HG02610 (cell line): ENCODE measurements around the gene NR2C2.

Experiments
- ATAC-seq: cut with Tn5 transposase; IDR thresholded peaks from one replicate; pipeline ENCODE4 v1.9.1; 2021; ENCODE audit warnings: mild to moderate bottlenecking, moderate library complexity; ENCODE audit not compliant: unreplicated experiment

Gene NR2C2

DNA sequence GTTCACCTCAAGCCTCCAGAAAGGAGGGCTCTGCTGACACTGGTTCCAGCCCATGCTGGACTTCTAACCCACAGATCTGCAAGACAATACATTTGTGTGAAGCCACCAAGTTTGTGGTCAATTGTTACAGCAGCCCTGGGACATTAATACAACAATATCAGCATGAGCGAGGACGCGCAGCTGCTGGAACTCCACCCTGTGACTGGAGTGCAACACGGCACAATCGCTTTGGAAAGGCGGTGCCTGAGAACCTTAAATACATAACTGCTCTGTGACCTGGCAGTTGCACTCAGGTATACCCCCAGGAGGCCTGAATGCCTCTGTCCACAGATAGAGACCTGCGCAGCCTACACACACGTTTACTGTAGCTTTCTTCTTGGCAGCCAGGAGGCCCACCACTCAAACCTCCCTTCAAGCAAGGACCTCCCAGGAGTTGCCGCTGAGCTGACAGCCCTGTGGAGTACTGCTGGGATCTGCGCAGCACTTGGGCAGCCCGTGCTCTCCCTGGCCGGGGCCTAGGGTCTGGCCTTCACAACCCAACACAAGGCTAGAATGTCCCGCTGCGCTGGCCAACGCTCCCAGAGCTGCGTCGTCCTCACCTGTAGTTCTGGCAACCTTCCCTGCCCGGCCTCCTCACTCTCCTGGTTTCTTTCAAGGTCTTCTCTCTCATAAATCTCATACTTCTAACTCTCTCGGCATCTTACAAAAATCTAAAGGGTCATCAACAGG is 109.5 kb downstream of the NR2C2 start:
- no peak for ATAC-seq

DNA sequence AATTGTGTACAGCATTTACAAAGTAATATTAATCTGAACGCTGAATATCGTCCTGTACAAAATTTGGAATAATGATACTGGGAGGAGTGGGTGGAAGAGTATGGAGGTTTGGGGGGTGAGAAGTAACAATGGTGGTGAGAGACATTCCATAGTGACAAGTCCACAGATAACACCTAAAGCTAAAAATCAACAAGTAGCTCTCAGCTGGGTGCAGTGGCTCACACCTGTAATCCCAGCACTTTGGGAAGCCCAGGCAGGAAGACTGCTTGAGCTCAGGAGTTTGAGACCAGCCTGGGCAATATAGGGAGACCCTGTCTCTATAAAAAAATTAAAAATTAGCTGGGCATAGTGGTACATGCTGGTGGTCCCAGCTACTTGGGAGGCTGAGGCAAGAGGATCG is 112.6 kb downstream of the NR2C2 start:
- no peak for ATAC-seq

DNA sequence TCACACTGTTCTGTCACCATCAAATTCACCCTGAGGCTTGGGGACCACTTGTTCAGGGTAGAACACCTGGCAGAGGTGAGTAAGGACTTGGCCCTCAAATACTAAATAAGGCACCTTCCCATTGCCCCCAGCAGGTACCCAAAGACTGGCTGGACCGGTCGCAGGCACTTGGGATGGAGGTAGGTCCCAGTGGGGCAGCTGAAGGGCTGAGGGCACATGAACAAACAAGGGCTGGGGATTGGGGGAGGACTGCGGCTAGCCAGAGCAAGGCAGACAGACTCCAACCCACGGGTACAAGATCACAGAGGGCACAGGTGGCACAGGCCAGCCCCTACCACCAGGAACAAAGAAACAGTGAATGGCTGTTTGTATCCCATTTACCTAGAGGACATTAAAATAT is 115.9 kb downstream of the NR2C2 start:
- ATAC-seq, result no peak

DNA sequence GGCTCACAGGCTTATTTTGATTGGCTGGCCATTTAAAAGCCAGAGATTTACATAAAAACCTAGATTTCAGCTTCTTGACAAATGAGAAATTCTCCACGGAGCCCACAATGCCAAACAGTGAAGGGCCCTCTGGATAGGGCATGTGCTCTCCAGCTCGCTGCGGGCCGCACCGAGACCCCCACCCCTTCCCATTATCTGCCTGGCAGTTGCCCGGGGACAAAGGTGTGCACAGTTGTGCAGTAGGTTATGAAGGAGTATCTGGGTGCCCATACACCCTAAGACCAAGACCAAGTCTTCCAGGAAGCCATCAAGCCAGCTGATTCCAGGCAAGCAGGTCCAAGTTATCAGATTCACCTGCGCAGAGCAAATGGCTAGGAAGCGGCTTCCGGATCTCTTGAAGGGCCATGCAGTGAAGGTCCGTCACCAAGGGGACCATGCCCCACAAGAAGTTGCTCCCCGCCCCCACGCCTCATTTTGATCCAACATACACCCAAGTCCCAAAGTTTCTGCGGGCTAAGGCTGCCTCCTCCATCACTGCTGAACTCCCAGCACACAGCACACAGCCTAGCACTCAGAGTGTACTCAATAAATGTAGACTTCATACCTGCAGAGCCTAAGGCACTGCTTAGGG is 116.4 kb downstream of the NR2C2 start:
- no peak for ATAC-seq

DNA sequence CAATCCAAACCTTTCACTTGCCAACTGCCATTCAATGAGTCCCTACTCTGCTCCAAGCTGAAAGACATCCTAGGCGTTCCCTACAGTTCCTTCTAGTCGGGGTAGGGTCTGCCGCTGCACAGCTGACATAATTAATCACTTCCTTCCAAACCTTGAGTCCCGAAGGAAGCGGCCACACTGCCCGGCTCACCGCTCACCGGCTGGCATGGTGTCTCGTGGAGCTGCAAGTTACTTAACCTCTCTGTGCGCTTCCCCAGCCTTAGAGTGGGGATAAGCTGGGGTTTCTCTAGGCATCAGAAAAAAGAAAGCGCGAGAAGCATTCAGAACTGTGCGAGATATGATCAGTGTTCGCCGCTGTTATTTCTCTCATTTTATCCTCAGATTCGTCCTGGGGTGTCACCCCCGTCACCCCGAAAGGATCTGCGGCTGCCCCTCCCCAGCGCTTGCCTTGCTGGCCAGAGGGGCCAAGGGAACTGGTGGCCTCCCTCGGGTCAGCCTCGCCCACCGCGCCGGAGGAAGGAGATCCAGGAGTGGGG is 117.0 kb downstream of the NR2C2 start:
- peak; percentile 19 for ATAC-seq

DNA sequence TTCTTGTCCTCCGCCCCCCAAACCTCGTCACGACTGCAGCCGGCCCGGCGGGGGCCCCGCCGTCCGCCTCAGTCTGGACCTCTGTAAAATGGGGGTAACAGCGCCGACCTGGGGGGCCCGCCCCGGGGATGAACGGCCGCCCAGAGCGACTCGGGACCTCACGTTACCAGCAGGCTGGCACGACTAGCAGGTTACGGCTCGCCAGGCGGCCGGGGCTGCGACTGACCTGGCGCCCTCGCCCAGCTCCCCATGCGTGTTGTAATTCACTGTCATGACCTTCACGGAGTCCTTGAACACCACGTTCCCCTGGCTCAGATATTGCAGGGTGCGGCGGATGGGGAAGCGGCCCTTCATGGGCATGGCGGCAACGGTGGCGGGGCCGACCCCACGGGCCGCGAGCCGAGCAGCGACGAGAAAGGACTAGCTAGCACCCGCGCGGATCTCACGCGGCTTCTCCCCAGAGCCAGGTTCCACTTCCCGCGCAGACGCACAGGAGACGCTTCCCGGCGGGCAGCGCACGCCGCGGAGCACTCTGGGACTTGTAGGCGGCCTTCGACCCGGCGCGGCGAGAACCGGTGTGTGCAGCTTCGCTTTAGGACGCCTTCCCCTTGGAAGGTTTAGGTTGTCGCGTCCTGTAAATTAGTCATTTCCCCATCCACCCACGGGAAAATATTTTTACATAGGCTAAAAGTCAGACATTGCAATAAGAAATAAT is 117.6 kb downstream of the NR2C2 start, which contains the start of gene MRPS25:
TSS of gene MRPS25 (minus strand) at position 481 of the 715 bp plus-strand sequence. CDS start at position 360, 121 bp downstream.
- ATAC-seq, result peak; percentile 95

DNA sequence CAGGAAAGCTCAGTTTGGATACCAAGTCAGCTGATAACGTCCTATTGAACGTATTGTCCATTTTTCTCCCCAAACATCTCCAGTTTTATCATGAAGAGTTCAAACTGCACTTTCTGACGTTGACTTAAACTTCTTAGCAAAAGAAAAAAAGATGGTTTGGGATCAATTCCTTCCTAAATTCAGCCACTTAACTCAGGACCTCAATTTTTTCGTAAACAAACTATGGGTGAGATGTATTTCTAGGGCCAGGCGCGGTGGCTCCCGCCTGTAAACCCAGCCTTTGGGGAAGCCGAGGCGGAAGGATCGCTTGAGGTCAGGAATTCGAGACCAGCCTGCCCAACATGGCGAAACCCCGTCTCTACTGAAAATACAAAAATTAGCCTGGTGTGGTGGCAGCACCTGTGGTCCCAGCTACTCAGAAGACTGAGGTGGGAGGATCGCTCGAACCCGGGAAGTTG is 118.2 kb downstream of the NR2C2 start:
- no peak for ATAC-seq

DNA sequence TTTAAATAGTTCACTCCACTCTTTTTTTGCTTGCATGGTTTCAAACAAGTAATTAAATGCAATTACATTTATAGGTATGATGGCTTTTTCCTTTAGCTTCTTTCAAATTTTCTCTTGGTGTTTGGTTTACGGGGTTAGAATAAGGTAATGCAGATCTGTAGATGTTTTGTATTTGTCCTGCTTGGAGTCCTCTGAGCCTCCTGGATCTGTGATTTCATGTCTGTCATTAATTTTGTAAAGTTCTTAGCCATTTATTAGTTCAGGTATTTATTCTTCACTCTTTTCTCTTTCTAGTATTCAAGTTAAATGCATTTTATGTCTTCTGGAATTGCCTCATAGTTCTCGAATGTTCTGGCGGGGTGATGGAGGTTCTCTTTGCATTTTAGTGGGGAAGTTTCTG is 119.1 kb downstream of the NR2C2 start:
- ATAC-seq, result no peak

DNA sequence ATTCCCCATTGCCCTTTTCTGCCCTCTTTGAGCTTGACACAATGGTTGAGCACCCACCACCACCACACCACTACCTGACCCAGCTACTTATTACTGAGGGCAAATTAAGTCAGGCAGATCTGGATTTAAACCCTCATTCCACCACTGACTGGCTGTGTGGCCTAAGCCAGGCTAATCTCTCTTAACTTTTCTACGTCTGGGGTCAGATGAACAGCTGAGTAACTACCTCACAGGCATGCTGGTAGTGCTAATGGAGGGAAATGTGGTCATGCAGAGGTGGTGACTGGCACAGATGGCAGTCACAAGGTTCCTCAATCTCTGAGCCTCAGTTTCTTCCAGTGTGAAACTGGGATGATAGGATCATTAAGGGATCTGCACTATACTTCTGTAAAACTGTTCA is 122.1 kb downstream of the NR2C2 start:
- ATAC-seq, result no peak

DNA sequence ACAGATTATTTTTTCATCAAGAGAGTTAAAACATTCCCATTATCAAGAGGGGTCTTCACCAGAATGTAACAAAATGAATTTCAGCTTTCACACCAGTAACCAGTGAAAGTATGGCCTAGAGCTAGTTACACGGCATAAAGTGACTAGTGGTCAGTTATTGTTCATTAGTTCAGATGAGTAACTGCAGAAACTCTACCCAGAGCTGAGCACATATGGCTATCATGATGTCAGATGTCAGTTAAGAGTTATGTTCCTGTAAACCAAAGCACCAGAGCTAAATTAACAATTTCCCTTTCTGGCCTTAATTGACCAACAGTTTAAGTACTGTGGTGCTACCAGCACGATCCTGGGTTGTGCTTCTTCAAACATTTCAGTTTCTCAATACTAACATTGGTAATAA is 124.3 kb downstream of the NR2C2 start:
- no peak for ATAC-seq

DNA sequence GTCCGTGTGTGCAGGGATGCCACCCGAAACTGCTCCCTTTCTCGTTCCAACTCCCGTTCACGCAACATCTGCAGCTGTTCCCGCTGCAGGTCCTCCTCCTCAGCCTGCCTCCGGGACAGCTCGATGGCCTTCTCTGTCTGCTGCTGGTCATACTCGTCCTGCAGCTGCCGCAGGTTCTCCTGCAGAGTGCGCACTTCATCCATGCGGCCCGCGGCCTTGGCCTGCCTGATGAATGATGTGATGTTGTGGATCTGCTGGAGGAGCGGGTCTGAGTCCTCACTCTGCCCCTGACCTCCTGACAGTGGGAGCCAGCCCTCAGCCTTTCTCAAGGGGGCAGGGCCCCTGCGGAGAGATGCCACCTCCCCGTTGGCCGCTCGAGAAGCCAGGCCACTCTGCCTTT is 127.1 kb downstream of the NR2C2 start:
- no peak for ATAC-seq

DNA sequence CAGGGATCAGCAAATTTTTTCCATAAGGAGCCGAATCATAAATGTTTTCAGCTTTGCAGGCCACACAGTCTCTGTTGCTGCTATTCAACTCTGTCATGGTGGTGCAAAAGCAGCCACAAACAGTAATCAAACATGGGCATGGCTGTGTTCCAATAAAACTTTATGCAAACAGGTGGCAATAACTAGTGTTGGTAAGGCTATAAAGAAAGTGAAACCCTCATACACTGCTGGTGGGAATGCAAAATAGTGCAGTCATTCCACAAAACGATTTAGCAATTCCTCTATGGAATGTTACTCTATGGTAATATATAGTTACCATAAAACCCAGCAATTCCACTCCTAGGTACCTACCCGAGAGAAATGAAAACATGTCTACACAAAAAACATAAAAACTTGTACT is 131.7 kb downstream of the NR2C2 start:
- ATAC-seq, result no peak

DNA sequence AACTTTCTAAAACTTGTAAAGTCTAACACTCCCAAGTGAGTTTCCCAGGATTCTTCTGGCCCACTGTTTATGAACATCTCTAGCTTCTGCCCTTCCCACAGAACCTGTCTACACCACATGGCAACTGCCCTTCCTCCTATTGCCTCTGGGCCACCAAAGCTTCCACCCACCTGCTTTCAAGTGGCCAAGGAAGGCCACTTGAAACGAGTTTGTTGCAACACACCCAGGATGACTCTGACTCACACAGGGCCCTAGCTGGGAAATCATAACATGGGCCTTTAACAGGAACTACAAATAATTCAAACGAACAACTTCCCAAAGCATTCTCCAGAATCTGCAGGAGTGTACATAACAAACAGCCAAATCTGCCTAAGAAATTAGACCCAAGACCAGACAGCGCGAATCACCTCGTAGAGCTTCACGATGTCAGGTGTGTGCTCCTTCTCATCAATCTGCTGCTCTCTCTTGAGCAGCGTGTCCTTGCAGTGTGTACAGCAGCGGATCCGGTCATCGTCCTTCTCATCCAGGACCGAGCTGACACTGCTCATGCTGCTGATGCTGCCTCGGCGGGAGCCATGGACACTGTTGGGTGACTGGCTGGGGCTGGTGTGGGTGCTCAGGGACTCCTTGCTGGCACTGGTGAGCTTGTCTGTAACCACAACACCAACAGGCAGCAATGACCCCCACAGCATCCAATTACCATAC is 134.7 kb downstream of the NR2C2 start:
- no peak for ATAC-seq

DNA sequence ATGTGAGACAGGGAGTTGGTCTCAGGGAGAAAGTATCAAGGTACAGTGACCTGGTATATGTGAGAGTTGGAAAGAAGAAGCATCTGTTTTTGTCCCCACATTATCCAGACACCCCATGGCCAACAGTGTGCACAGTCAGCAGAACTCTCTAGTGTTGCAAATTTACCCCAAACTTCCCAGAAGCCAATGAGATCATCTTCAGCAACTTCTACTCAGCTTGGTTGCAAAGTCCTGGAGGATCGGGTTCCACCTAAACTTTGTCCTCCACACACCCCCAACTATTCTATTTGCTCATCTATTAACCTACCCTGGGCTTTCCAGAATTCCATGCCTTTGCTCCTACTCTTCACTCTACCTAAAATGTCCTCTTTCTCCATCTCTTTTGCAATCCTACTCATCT is 135.9 kb downstream of the NR2C2 start:
- ATAC-seq, result no peak

DNA sequence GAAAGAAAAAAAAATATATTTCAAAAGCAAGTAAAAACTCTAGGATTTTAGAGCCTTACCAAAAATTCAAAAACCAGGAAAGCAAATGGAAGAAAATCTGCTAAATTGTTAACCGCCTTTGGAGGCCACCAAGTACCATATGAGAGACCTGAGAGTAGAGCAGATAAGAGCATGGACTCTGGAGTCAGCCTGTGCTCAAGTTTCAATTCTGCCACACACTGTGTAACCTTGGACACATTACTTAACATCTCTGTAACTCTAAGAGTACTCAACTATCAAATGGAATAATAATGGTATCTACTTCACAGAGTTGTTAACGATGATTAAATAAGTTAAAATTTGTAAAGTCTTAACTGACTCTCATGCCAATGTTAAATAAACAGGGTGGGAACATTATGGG is 138.9 kb downstream of the NR2C2 start:
- ATAC-seq, result no peak

DNA sequence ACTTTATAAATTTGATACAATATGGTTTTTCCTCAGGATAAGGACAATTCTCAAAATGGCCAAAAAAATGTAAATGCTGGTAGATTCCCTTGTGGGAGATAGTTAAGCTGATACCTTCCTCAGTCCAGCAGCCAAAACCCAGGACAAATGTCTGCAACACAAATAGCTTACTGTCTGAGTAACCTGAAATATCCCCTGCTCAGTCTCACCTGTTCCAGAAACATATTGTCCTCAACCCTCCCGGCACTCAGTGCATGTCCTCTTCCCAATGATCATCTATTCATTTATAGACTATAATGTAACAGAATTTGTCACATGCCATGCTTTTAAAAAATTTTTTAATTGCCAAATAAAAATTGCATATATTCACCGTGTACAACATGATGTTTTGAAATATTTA is 139.3 kb downstream of the NR2C2 start:
- no peak for ATAC-seq

DNA sequence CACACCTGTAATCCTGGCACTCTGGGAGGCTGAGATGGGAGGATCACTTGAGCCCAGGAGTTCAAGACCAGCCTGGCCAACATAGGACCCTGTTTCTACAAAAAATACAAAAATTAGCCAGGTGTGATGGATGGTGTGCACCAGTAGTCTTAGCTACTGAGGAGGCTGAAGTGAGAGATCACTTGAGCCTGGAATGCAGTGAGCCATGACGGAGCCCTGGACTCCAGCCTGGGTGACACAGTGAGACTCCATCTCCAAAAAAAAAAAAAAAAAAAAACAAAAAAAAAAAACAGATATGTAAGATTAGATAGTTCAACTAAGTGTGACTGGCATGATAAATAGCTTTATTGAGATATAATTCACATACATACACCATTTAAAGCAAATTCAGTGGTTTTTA is 141.8 kb downstream of the NR2C2 start:
- no peak for ATAC-seq

DNA sequence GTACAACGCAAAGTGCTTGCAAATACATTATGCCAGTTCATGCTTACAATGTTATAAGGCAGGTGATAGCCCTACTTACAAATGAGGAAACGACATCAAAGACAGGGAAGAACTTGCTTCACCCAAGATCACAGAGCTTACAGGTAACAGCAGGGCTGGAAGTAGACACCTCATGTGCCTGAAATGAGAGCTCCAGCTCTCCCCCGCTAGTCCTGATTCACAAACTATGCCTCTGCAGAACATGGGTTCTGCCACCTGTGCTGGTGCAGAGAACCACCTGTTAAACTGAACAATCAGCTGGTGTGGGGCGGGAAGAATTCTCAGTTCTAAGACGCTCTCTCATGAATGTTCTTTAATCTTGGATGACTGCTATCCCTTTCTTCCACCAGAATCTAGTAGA is 144.2 kb downstream of the NR2C2 start:
- ATAC-seq, result no peak

DNA sequence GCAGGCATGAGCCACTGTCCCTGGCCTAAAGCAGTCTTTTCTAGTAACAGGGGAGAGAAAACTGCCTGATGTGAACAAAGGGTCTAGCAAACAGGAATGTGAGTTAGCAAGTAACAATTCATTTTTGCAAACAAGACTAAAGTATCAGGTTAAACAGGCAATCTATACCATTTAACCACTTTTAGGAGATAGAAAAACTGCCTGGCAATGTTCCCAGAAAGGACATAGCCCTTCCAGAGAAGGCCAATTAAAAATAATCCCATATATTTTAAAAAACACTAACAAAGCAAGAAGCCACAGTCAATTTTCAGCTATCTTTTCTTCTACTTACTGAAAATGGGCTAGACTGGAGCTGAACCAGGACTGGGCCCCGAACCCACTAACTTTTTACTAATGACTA is 145.3 kb downstream of the NR2C2 start:
- no peak for ATAC-seq

DNA sequence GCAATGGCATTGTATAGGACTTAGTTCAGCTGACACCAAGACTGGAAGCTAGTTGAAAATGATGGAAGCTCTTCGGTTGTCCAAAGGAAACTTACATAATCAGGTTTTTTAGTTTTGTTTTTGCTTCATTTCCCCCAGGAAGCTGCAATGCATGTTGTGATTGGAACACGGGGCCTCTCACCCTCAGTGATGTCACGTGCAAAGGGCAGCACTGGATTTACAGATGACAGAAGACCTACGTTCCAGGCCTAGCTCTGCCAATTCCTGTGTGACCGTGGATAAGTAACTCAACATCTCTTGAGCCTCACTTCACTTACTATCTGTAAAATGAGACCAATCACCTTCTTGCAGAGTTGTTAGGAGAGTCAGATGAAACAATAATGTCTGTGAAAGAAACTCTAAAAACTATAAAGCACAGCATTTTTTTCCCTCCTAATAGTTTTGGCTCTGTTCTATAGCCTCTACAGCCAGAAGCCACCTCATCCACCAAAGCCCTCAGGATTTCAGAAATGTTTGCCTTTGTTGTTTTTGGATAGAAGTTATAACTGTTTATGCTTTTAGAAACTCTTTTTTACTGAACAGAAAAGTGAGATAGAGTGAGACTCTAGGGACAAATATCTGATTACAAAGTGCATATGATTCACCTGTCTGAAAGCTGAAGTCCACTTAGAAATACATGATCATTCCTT is 146.9 kb downstream of the NR2C2 start:
- ATAC-seq, result no peak

DNA sequence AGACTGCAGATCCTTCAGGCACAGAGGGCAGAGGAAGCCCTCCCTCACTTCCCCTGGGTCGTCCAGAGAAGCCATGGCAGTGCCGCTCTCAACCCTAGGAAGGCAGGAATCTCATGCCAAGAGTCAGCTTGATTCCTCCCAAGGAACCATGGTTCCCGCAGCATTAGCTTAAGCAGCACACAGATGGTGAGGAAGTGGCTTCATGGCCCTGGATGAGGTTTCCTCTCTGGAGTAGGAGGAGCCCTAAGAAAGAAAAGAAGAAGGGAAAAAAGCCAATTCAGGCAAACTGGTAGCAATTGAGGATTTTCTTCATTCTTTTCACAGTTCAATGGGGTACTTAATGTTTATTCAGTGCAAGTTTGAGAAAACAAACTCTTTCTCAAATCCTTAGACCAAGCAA is 148.7 kb downstream of the NR2C2 start:
- ATAC-seq, result no peak
